PFSK-1 (cell line): Measurements from ENCODE around the gene SLC5A1.

ENCODE experiments used
- FOXP2 ChIP-seq: optimal IDR thresholded peaks from 2 replicates; pipeline ENCODE3; 2011; ENCODE audit warnings: borderline replicate concordance, control low read depth, inconsistent platforms; ENCODE audit not compliant: insufficient read depth; ENCODE audit errors: extremely low read length, extremely low read depth
- POLR2AphosphoS5 ChIP-seq: IDR thresholded peaks from 2 replicates; pipeline ENCODE4 v1.6.1; 2012; ENCODE audit warnings: low read depth, mild to moderate bottlenecking, control low read depth, low read length, moderate library complexity
- SIN3A ChIP-seq: IDR thresholded peaks from 2 replicates; pipeline ENCODE4 v1.6.1; 2012; ENCODE audit warnings: mild to moderate bottlenecking, low read length, moderate library complexity, borderline replicate concordance; ENCODE audit not compliant: insufficient read depth
- TAF1 ChIP-seq: IDR thresholded peaks from 2 replicates; pipeline ENCODE4 v1.6.1; 2012; ENCODE audit warnings: low read length, control low read depth, borderline replicate concordance; ENCODE audit not compliant: insufficient read depth
- TF ChIP-seq, protein P1 (sequence below), 2 experiments: IDR thresholded peaks; 2 replicates each; pipeline versions ENCODE4 v1.6.1 to v1.8.0; 2011 to 2012; ENCODE audit warnings: low read depth in 2 of 2, low read length in 2 of 2, control low read depth in 1 of 2, inconsistent platforms in 1 of 2, mild to moderate bottlenecking in 1 of 2, moderate library complexity in 1 of 2; ENCODE audit not compliant: insufficient read depth in 1 of 2

- TF ChIP-seq TAF1 (no peak), POLR2AphosphoS5 (no peak), SIN3A (no peak), FOXP2 (no peak)
- TF ChIP-seq, protein P1, sequence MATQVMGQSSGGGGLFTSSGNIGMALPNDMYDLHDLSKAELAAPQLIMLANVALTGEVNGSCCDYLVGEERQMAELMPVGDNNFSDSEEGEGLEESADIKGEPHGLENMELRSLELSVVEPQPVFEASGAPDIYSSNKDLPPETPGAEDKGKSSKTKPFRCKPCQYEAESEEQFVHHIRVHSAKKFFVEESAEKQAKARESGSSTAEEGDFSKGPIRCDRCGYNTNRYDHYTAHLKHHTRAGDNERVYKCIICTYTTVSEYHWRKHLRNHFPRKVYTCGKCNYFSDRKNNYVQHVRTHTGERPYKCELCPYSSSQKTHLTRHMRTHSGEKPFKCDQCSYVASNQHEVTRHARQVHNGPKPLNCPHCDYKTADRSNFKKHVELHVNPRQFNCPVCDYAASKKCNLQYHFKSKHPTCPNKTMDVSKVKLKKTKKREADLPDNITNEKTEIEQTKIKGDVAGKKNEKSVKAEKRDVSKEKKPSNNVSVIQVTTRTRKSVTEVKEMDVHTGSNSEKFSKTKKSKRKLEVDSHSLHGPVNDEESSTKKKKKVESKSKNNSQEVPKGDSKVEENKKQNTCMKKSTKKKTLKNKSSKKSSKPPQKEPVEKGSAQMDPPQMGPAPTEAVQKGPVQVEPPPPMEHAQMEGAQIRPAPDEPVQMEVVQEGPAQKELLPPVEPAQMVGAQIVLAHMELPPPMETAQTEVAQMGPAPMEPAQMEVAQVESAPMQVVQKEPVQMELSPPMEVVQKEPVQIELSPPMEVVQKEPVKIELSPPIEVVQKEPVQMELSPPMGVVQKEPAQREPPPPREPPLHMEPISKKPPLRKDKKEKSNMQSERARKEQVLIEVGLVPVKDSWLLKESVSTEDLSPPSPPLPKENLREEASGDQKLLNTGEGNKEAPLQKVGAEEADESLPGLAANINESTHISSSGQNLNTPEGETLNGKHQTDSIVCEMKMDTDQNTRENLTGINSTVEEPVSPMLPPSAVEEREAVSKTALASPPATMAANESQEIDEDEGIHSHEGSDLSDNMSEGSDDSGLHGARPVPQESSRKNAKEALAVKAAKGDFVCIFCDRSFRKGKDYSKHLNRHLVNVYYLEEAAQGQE (IDR thresholded peaks at IDR 0.05; ENCODE audit: insufficient read depth in 1 of 2, low read depth in 2 of 2, low read length in 2 of 2): no peak
Measured at GRCh38 chr22:32082331-32082730, 39.3 kb downstream of the SLC5A1 start.
